PFSK-1 (cell line): ENCODE data around the gene GLT6D1.

Experiments
- POLR2AphosphoS5 ChIP-seq: IDR thresholded peaks from 2 replicates; pipeline ENCODE4 v1.6.1; 2012; ENCODE audit warnings: low read depth, mild to moderate bottlenecking, control low read depth, low read length, moderate library complexity
- SIN3A ChIP-seq: IDR thresholded peaks from 2 replicates; pipeline ENCODE4 v1.6.1; 2012; ENCODE audit warnings: mild to moderate bottlenecking, low read length, moderate library complexity, borderline replicate concordance; ENCODE audit not compliant: insufficient read depth

GLT6D1 gene

DNA sequence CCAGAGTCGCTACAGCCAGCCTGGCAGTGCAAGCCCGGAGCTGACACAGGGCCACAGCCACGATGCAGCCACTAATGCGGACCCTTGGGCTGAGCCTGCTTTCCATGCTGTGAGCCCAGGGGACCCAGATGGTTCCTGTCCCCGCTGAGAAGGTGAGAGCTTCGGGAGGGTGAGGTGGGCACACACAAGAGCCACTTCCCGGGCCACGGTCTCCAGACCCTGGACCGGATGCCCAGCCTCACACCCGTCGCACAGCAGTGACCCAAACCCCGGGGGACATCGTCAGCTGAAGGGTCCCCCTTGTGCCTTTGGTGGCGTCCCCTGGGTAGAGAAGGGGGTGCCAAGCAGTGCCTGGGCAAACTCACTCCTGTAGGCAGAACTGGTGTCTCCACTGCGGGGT is 64.4 kb downstream of the GLT6D1 start:
- no peak for TF ChIP-seq SIN3A

DNA sequence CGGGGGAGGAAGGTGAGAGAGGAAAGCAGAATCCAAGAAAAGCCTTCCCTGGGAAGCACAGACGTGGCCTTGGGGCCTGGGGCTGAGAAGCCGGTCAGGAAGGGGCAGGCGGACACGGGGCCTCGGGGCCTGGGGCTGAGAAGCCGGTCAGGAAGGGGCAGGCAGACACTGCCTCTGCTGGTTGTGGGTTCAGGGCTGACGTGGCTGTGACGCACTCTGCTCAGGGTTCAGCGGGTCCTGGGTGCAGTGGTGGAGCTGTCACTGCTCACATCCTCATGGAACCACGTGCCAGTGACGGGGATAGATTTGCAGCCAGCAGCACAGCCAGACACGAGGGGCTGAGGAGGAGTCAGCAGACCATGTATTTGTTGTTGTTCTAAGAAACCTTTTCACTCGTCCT is 65.0 kb downstream of the GLT6D1 start:
- no peak for TF ChIP-seq POLR2AphosphoS5
